ENCODE measurements around the gene ATAD1.

GRCh38 chr10:87715552-87716347 is 102.3 kb downstream of the ATAD1 start:
- TF ChIP-seq EZH2 (IDR thresholded peaks at IDR 0.05; ENCODE audit: insufficient read depth, low read length) (no peak), CTCF (IDR thresholded peaks at IDR 0.05; ENCODE audit: insufficient read depth, low read depth, low read length) (no peak)

Data from astrocyte (in vitro differentiated cells and primary cell).